HS-27A (cell line): ENCODE results near the gene WNT5A.
A peak's percentile ranks its signal among the peaks of the same experiment; 100 is the strongest.
"Not testable (repeated sequence)": the region's sequence is repeated elsewhere in the genome, so short reads cannot be mapped to it uniquely, and the experiment has no call there.

ENCODE experiments used
- DNase-seq: peaks from one replicate; pipeline ENCODE4 v3.0.0-alpha.2; 2012; ENCODE audit warnings: low read depth, missing footprints

The WNT5A gene

DNA sequence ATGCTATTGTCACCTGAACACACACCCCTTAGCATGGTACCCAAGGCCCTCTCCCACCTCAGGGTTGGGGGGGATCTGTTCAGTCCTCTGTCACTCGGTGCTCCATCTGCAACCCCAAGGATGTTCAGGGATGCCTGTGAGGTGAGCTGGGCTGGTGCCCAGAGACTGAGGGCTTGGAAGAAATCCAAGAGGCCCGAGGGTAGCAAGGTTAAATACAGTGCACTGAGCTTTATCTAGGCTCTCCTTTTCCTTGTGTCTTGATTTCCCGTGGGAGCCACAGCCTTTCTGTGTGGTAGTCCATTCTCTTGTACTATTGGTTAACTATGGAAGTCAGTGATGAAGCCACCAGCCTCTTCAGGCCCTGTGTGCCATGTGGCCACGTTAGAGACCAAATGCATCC is 18.7 kb upstream of the WNT5A start:
- DNase-seq = no peak

- not testable (repeated sequence) for DNase-seq
Observed at GRCh38 chr3:55505102-55505501, 18.0 kb upstream of the WNT5A start.

DNA sequence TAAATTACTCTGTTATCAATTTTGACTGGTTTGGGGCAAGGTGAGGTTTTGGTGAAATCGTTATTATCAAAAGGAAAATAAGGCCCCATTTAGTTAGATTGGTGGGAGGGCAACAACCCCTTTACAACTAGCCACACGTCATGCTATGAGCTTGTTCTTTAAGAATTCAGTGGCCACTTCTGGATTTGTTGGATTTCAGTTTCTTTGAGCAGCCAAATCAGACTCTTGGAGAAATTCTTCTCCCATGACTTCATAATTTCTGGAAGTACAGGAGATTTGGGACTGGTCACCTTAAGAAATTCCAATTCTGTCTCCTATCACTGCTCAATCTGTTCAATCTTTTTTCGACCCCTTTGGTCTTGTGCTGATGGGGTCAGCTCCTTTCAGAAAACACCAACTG is 14.8 kb upstream of the WNT5A start:
- no peak for DNase-seq

- DNase-seq = no peak
Observed at GRCh38 chr3:55500555-55501330, 13.6 kb upstream of the WNT5A start.

GRCh38 chr3:55498520-55498919 is 11.4 kb upstream of the WNT5A start:
- no peak for DNase-seq

DNA sequence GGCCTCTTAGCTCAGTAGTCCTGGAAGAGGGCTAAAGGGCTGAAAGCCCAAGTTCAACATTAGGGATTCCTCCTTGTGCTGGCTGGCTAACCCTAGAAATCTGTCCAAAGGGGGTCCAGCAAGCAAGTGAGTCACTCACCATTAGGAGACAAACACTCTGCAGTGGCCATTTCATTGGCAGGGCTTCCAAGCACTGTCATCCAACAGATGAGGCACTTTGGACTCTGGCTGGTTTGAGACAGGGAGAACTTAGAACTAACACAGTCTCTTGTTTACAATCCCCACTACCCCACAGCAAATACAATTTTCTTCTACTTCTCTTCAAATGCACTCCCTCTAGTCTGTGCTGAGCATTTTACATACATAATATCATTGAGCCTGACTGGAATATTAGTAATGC is 10.1 kb upstream of the WNT5A start:
- no peak for DNase-seq

- DNase-seq = no peak
Observed at GRCh38 chr3:55494976-55495375, 7.9 kb upstream of the WNT5A start.

DNA sequence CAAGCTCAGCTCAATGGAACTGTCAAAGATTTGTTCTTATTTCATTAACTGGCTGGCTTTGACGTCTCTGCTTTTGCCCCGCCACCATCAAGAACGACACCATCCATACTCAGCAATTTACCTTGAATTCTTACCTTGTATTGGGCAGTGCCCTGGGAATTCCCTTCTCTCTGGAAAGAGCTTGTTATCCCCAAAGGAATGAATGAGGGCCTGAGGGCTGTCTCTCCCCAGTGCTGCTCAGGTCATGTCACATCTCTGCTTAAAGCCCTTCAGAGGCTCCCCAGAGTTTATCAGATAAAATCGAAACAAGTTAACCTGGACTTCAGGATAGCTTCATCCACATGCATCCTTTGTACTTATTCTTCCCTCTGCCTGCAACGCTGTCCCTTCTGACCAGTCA is 5.9 kb upstream of the WNT5A start:
- no peak for DNase-seq

GRCh38 chr3:55491296-55491816 is 4.2 kb upstream of the WNT5A start:
- peak; percentile 94 for DNase-seq

DNA sequence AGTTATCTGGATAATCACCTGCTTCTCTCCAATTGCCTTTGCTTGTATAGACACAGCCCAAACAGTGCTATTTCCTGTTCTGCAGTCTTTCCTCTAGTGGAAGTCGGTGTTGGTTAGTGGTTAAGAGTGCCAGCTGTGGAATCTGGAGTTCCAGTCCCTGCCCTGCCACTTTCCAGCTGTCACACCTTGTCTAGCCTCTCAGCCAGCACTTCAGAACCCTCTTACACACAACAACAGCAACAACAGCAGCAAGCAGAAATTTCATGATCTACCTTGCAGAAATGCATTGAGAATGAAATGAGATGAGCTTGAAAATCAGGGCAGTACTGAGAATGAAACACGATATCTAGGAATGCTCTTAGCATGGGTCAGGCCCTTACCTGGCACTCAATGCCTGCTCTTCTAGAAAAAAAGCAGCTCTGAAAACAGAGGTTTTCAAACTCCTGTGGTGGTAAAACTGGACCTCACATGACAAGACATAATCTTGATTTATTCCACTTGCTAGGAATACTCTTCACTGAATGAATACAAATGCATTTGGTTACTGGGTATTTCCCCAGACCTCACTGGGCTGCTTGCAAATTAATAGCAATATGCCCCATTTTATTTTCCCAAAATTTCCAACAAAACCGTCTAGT is 3.3 kb upstream of the WNT5A start:
- DNase-seq = no peak

GRCh38 chr3:55489798-55490132 is 2.7 kb upstream of the WNT5A start:
- DNase-seq = no peak

GRCh38 chr3:55488398-55489055 is 1.4 kb upstream of the WNT5A start:
- DNase-seq = no peak

DNA sequence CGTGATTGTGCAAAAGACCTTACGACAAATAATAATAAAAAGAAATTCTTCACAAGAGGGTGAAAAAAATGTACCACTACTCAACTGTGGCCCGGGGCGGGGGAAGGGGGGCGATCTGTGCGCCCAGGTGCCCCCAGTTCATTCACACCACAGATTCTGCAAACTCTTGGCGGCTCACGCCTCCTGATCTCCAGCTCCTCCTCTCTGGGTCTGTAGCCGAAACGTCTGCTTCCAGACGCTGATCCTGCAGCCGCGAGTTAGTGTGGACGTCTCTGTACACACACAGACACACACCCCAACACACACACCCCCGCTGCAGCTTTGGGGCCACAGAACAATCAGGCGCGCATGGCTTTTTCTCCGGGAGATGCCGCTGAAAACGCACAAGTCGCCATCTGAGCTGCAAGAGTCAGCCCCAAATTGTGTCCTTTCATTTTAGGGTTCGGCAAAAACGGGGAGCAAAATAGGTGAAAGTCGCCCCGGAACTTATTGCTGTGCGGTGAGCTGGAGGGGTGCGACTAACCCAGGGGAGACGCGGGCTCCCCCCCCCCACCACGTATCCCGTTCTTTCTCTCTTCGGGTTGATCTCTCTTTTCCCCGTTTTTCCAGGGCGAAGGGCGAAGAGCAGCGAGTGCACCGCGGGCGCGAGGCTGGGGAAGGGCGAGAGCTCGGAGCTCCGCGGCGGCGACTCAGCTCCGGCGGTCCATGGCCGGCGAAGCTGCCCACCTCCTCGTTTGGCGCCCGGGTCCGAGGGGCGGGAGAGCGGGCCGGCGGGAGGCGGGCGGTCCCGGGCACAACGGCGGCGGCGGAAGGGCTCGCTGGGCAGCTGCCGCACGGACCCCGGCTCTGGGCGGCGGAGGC is 505 bp upstream of the WNT5A start:
- no peak for DNase-seq

DNA sequence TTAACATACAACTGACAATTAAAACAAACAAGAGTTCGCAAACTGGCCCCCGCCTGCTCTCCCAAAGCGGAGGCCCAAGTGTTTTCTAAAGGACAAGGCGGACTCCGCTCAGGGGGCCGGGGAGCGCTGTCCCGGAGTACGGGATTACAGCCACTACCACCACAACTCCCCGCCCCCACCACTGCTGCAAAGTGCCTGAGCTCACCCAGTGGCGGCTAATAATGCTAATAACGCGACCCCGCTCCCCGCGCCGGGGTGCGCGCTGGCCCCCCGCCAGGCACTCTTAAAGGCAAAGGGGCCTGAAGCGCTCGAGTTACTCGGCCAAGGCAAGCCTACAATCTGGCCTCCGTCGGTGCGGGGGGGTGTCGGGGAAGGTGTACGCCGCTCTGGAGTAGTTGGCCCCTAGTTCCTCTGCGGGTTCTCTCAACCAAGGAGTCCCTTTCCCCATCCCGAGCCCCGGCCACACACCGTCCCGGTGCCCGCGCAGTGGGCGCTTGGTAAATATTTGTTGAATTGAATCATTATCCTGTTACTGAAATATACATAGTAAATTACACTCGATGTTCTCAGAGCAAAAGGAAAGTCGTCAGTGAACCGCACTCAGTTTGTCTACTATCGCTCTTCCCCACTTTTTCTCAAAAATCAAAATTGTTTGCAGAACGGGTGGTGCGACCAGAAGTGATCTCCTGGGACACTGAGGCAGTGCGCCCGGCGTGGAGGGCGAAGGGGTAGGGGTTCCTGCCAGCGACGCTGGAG is 827 bp downstream of the WNT5A start:
- peak; percentile 71 for DNase-seq

- DNase-seq = peak; percentile 69
Observed at GRCh38 chr3:55484801-55485791, 2.0 kb downstream of the WNT5A start.

DNA sequence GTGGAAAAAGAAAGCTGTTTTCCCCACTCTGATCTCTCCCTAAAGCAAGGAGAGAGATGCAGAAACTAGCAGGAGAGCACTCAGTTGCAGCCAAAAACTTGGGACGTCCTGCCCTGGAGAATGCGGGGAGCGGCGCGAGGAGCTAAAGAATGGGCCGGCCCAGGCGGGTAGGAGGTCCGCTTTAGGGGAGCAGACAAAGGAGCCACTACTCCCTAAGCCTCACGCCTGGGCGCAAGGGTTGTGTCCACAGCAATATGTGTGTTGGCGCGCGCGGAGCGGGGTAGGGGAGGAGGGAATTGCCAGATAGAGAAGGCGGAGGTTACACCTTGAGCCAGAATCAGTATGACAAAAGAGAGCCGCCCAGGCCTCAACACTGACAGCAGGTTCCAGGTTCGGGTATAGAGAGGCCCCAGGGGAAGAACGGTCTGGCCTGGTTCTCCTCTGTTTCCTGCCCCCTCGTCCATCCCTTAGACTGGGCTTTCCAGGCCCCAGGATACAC is 2.9 kb downstream of the WNT5A start:
- DNase-seq = no peak

DNA sequence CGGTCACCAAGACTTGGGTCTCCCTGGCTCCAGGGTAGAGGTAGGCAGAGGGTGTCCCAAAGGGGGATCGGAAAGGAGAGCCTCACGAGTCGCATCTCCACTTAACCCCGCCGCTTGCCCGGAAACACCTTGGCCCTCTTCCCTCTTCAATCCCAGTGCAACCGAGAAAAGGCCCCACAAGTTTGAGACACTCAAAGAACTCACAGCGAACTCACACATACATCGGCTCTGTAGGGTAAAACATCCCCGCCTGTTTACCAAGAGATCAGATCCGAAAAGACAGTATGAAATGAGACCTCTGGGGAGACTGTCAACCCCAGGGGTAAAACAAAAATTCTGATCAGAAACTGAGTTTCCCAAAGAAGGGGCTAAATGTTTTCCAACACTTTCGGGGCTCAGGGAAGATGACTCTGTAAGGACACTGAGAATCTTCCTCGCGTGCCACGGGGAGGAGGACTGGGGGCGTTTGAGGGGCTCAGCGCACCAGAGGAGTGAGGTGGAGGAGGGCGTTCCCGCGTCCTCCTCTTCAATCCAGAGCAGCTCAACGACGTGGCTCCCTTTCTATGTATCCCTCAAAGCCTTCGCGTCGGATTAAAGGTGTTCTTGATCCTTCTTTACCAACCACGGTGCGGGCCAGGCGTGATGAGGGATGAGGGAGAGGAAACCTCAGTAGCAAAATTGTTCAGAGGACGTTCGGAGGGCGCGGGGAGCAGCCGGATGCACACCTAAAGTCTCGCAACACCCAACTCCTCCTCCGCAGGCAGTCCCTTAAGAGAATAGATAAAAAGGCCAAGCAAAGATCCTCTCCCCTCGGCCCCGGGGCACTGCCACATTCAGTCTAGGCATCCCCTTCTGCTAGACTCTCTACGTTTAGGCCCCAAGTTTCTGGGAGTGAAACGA is 3.7 kb downstream of the WNT5A start:
- no peak for DNase-seq

- DNase-seq = no peak
Observed at GRCh38 chr3:55482496-55483195, 4.5 kb downstream of the WNT5A start.
